OCI-LY1 (cell line): ENCODE results near the gene BEAN1.

Experiments used
- H2AFZ ChIP-seq: fragments of 200-600 bp; sonication (generic), shearing (Covaris generic); 2 replicates; pipeline ENCODE4 v1.6.0; 2014; ENCODE audit warnings: antibody characterized with exemption, mild to moderate bottlenecking, low read length
- H3F3A ChIP-seq: fragments of 200-600 bp; sonication (generic), shearing (Covaris generic); 2 replicates; pipeline ENCODE4 v1.6.0; 2014; ENCODE audit warnings: mild to moderate bottlenecking, antibody characterized with exemption, low read length, moderate library complexity; ENCODE audit not compliant: insufficient read depth
- H3K27ac ChIP-seq: fragments of 200-600 bp; sonication (generic); 2 replicates; pipeline ENCODE4 v1.5.1; 2014; ENCODE audit warnings: low read length, mixed run types, mild to moderate bottlenecking, low read depth; ENCODE audit not compliant: poor library complexity, severe bottlenecking
- H3K27me3 ChIP-seq: fragments of 200-600 bp; sonication (generic); 2 replicates; pipeline ENCODE4 v1.6.0; 2014; ENCODE audit warnings: antibody characterized with exemption, mild to moderate bottlenecking, low read length, moderate library complexity; ENCODE audit not compliant: insufficient read depth
- H3K36me3 ChIP-seq: fragments of 200-600 bp; sonication (generic); 2 replicates; pipeline ENCODE4 v1.6.1; 2014; ENCODE audit warnings: mild to moderate bottlenecking, antibody characterized with exemption, low read length, moderate library complexity, mixed read lengths; ENCODE audit not compliant: insufficient read depth
- H3K4me1 ChIP-seq: fragments of 200-600 bp; sonication (generic); 2 replicates; pipeline ENCODE4 v1.5.1; 2014; ENCODE audit warnings: mild to moderate bottlenecking, low read length, moderate library complexity; ENCODE audit not compliant: insufficient read depth, severe bottlenecking
- H3K4me2 ChIP-seq: fragments of 200-600 bp; sonication (generic), shearing (Covaris generic); 2 replicates; pipeline ENCODE4 v1.6.1; 2014; ENCODE audit warnings: low read length
- H3K4me3 ChIP-seq: fragments of 200-600 bp; sonication (generic); 2 replicates; pipeline ENCODE4 v1.5.1; 2014; ENCODE audit warnings: low read length, low read depth, mild to moderate bottlenecking, mixed read lengths; ENCODE audit not compliant: poor library complexity, severe bottlenecking
- H3K79me2 ChIP-seq: fragments of 200-600 bp; shearing (Covaris generic); 2 replicates; pipeline ENCODE4 v1.6.1; 2016; ENCODE audit warnings: mixed run types, low read length, mixed read lengths; ENCODE audit not compliant: insufficient read depth
- H3K9ac ChIP-seq: fragments of 200-600 bp; sonication (generic), shearing (Covaris generic); 2 replicates; pipeline ENCODE4 v1.6.1; 2014; ENCODE audit warnings: mild to moderate bottlenecking, low read length, mixed read lengths
- H3K9me2 ChIP-seq: fragments of 200-600 bp; sonication (generic), shearing (Covaris generic); 2 replicates; pipeline ENCODE4 v1.6.1; 2014; ENCODE audit warnings: low read depth, mild to moderate bottlenecking, low read length, mixed read lengths
- H3K9me3 ChIP-seq: fragments of 200-600 bp; shearing (Covaris generic); 2 replicates; pipeline ENCODE4 v1.6.1; 2014; ENCODE audit warnings: low read length, mixed read lengths
- H4K20me1 ChIP-seq: fragments of 200-600 bp; sonication (generic), shearing (Covaris generic); 2 replicates; pipeline ENCODE4 v1.6.0; 2016; ENCODE audit warnings: mild to moderate bottlenecking, low read length; ENCODE audit not compliant: insufficient read depth
- CTCF ChIP-seq: fragments of 200-600 bp; sonication (generic), shearing (Covaris generic); IDR thresholded peaks from 2 replicates; pipeline ENCODE4 v1.5.1; 2017; ENCODE audit warnings: mild to moderate bottlenecking, antibody characterized with exemption, low read length, moderate library complexity, mixed read lengths
- EZH2 ChIP-seq: fragments of 200-600 bp; sonication (generic), shearing (Covaris generic); IDR thresholded peaks from 2 replicates; pipeline ENCODE4 v1.8.0; 2017; ENCODE audit warnings: borderline replicate concordance, mixed run types, mild to moderate bottlenecking, antibody characterized with exemption, low read length, moderate library complexity, mixed read lengths

BEAN1 gene

GRCh38 chr16:66382171-66382965 is 44.7 kb upstream of the BEAN1 start:
- H3F3A ChIP-seq, result no peaks in the 10 kb centered on the region
- no peak overlapping the region for H3K9ac ChIP-seq
- H3K79me2 ChIP-seq, result no peaks in the 10 kb centered on the region
- H3K9me2 ChIP-seq, result no peaks in the 10 kb centered on the region
- TF ChIP-seq EZH2 (no peak), CTCF (no peak)
- no peaks in the 10 kb centered on the region for H3K9me3 ChIP-seq
- H3K4me1 ChIP-seq, result no peaks in the 10 kb centered on the region
- no peaks in the 10 kb centered on the region for H3K36me3 ChIP-seq
- H3K27ac ChIP-seq, result no peak overlapping the region
- H3K27me3 ChIP-seq, result no peaks in the 10 kb centered on the region
- H4K20me1 ChIP-seq, result no peaks in the 10 kb centered on the region
- H2AFZ ChIP-seq, result no peak overlapping the region
- H3K4me2 ChIP-seq, result no peak overlapping the region
- no peak overlapping the region for H3K4me3 ChIP-seq

GRCh38 chr16:66382966-66383299 is 44.2 kb upstream of the BEAN1 start:
- Histone ChIP-seq H4K20me1 (no peaks in the 10 kb centered on the region), H3K9me2 (no peaks in the 10 kb centered on the region), H3K4me1 (no peaks in the 10 kb centered on the region), H3K9ac (no peak overlapping the region), H3F3A (no peaks in the 10 kb centered on the region), H3K4me3 (no peak overlapping the region), H3K79me2 (no peaks in the 10 kb centered on the region), H3K9me3 (no peaks in the 10 kb centered on the region), H3K27me3 (no peaks in the 10 kb centered on the region), H3K27ac (no peak overlapping the region), H3K36me3 (no peaks in the 10 kb centered on the region), H2AFZ (no peak overlapping the region), H3K4me2 (no peak overlapping the region)
- TF ChIP-seq CTCF (no peak), EZH2 (no peak)

- no peaks in the 10 kb centered on the region for H3K36me3 ChIP-seq
- no peak overlapping the region for H3K9ac ChIP-seq
- TF ChIP-seq EZH2 (no peak), CTCF (no peak)
- no peaks in the 10 kb centered on the region for H4K20me1 ChIP-seq
- H2AFZ ChIP-seq, result no peak overlapping the region
- H3F3A ChIP-seq, result no peaks in the 10 kb centered on the region
- H3K4me1 ChIP-seq, result no peaks in the 10 kb centered on the region
- H3K9me2 ChIP-seq, result no peaks in the 10 kb centered on the region
- no peak overlapping the region for H3K4me2 ChIP-seq
- no peaks in the 10 kb centered on the region for H3K9me3 ChIP-seq
- H3K4me3 ChIP-seq, result no peak overlapping the region
- H3K27me3 ChIP-seq, result no peaks in the 10 kb centered on the region
- no peak overlapping the region for H3K27ac ChIP-seq
- no peaks in the 10 kb centered on the region for H3K79me2 ChIP-seq
Observed at GRCh38 chr16:66383551-66383950, 43.5 kb upstream of the BEAN1 start.
